Heart left ventricle (tissue), 16 donors: ENCODE data around the gene GPR141. TPM values are rescaled to one million over a fixed set of nuclear protein-coding genes. Genes with fewer than 3 reads are reported as not detected.

Source experiments
- ATAC-seq, 4 donors: fragments of 200-7000 bp; cut with Tn5 transposase; one replicate each; pipeline ENCODE4 v1.9.1; 2020 to 2022; ENCODE audit warnings: moderate library complexity in 4 of 4, mild to moderate bottlenecking in 3 of 4, moderate number of reproducible peaks in 1 of 4
- DNase-seq, 5 donors: peaks; one replicate each; pipeline ENCODE4 v3.0.0-alpha.2; 2020
- H3K27ac ChIP-seq, 12 donors: fragments of 200-600 bp; sonication (generic) in 4 of 12; one replicate each; pipeline versions ENCODE4 v1.5.0 to v1.8.0; 2016 to 2022; ENCODE audit warnings: mild to moderate bottlenecking in 2 of 12
- H3K27me3 ChIP-seq, 9 donors: fragments of 200-600 bp; sonication (generic) in 2 of 9; one replicate each; pipeline versions ENCODE4 v1.5.1 to v1.8.0; 2016 to 2022; ENCODE audit warnings: mild to moderate bottlenecking in 3 of 9
- H3K36me3 ChIP-seq, 9 donors: fragments of 200-600 bp; sonication (generic) in 2 of 9; one replicate each; pipeline versions ENCODE4 v1.5.0 to v1.8.0; 2018 to 2022; ENCODE audit warnings: mild to moderate bottlenecking in 2 of 9
- H3K4me1 ChIP-seq, 12 donors: fragments of 200-600 bp; sonication (generic) in 4 of 12; one replicate each; pipeline versions ENCODE4 v1.5.0 to v1.8.0; 2016 to 2022; ENCODE audit warnings: mild to moderate bottlenecking in 3 of 12
- H3K4me3 ChIP-seq, 12 donors: fragments of 200-600 bp; sonication (generic) in 4 of 12; one replicate each; pipeline versions ENCODE4 v1.5.0 to v1.8.0; 2017 to 2022; ENCODE audit warnings: mild to moderate bottlenecking in 9 of 12, moderate library complexity in 4 of 12
- H3K9me3 ChIP-seq, 12 donors: fragments of 200-600 bp; sonication (generic) in 4 of 12; one replicate each; pipeline versions ENCODE4 v1.5.0 to v1.8.0; 2016 to 2022; ENCODE audit warnings: mild to moderate bottlenecking in 1 of 12
- POLR2A ChIP-seq, 2 donors: fragments of 450-650 bp; IDR thresholded peaks; one replicate each; pipeline ENCODE4 v1.6.1; 2017; ENCODE audit warnings: antibody characterized with exemption in 2 of 2, mild to moderate bottlenecking in 2 of 2, moderate library complexity in 2 of 2
- WGBS, 4 donors: extraction: QIAGEN DNeasy Blood & Tissue Kit in 2 of 4; methylation state at CpG; one replicate each; pipeline versions ENCODE4 v1.1.5 to v1.1.7; 2013 to 2018; 5-methylcytosine and 5-hydroxymethylcytosine counted together
- intact Hi-C, 10 donors: fragments of 100-400 bp; cut with DNase I; formaldehyde crosslinking; loops; one replicate each; pipeline versions ENCODE4 v1.11.1 to v1.14.2; 2022
- polyA plus RNA-seq, 2 donors: library from polyadenylated mRNA; stranded (reverse); fragments of 200-250 nt; gene quantifications; one replicate each; pipeline ENCODE4 v1.2.3, GENCODE V29; 2013
- total RNA-seq, 9 donors: library from RNA; depleted of rRNA in 2 of 9; stranded (reverse); fragments of >200 nt in 2 of 9; fragmentation: NEBNext Ultra II Directional in 3 of 9; extraction: Animal tissue kit (Norgen Biotek cat#: 25700) in 3 of 9; gene quantifications; one replicate each; pipeline versions ENCODE4 v1.1.0 to v1.2.4, GENCODE V29; 2016 to 2023
- TF ChIP-seq, protein P1 (sequence below), 12 donors: fragments of 200-600 bp; sonication (generic) in 4 of 12; IDR thresholded peaks; one replicate each; pipeline versions ENCODE4 v1.5.0 to v1.8.0; 2018 to 2022; ENCODE audit warnings: antibody characterized with exemption in 12 of 12, mild to moderate bottlenecking in 5 of 12
- donor health status: ischemic (EF 13 %, LVEDD 7.1; RV severe dilation, severe dysfunction).
- donor health status: healthy with polysubstance abuse.
- donor health status: DM: no; HTN: yes; CAD: no.
- donor health status: DM: no; HTN: no; CAD: no.
- donor health status: ischemic (EF 25% LVEDD 6.9; RV normal size, moderate dysfunction).
- donor health status: ischemic (EF 25% LVEDD 5.7; RV mildly dilated, moderate dysfunction).
- donor health status: healthy.
- donor health status: DM: yes; HTN: yes; CAD: no.
- donor health status: ischemic (EF 35%, LVEDD 5.7; RV mildly dilated, moderate dysfunction).
- donor health status: nonischemic (EF 11% LVEDD 7.7; RV severe dilation, severe dysfunction).
- donor health status: DM: yes; HTN: yes; CAD: no.
- donor health status: PGD.
- donor health status: ischemic (EF 29% LVEDD 5.4; RV normal size, mild dysfunction).
- donor health status: nonischemic (EF 23%, LVEDD 6.1; RV moderate dilation, normal function).

GPR141 gene
- total and polyA plus RNA-seq, 11 donors = 0.11 to 5.2 (median 0.53) TPM; not detected in 3

DNA sequence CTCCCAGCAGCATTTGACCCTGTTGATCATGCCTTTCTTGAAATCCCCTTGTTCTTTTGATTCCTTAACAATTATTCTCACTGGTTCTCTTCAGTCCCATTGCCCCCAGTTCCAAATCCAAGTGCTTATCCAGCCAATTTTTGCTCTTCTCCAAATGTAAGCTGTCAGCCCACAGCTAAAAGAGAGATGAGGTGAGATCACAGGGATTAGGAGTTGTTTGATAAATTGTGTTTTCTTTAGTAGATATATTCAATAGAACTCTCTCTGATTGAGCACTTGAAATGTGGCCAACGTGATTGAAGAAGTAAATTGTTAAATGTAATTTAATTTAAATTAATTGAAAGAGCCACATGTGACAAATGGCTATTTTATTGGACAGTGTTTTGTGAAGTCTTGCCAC lies 88.2 kb downstream of the GPR141 start:
- 83 to 88% (median 86%) methylated on average over 1 of the region's 1 CpG for WGBS, 4 donors
- no peak for TF ChIP-seq POLR2A (IDR thresholded peaks at IDR 0.05)
- TF ChIP-seq, protein P1, sequence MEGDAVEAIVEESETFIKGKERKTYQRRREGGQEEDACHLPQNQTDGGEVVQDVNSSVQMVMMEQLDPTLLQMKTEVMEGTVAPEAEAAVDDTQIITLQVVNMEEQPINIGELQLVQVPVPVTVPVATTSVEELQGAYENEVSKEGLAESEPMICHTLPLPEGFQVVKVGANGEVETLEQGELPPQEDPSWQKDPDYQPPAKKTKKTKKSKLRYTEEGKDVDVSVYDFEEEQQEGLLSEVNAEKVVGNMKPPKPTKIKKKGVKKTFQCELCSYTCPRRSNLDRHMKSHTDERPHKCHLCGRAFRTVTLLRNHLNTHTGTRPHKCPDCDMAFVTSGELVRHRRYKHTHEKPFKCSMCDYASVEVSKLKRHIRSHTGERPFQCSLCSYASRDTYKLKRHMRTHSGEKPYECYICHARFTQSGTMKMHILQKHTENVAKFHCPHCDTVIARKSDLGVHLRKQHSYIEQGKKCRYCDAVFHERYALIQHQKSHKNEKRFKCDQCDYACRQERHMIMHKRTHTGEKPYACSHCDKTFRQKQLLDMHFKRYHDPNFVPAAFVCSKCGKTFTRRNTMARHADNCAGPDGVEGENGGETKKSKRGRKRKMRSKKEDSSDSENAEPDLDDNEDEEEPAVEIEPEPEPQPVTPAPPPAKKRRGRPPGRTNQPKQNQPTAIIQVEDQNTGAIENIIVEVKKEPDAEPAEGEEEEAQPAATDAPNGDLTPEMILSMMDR (IDR thresholded peaks at IDR 0.05) = no peak
- intact Hi-C loops = no loop called here
- H3K9me3 ChIP-seq = peaks cover 0 to 8% (median 0%) of the 10 kb centered on the region in 12 donors
- H3K36me3 ChIP-seq = no peaks in the 10 kb centered on the region
- H3K27ac ChIP-seq = no peak overlapping the region
- ATAC-seq (no peak), DNase-seq (no peak)
- H3K27me3 ChIP-seq = no peaks in the 10 kb centered on the region
- H3K4me3 ChIP-seq = no peak overlapping the region
- H3K4me1 ChIP-seq = peaks cover 0 to 3% (median 0%) of the 10 kb centered on the region in 12 donors

DNA sequence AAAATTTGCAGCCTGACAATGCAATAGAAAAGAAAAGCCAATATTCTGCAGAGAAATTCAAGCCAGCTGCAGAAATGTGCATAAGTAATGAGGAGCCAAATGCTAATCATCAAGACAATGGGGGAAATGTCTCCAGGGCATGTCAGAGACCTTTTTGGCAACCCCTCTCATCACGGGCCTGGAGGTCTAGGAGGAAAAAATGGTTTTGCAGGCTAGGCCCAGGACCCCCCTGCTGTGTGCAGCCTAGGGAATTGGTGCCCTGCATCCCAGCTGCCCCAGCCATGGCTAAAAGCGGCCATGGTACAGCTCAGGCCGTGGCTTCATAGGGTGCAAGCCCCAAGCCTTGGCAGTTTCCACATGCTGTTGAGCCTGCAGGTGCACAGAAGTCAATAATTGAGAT lies 92.4 kb downstream of the GPR141 start:
- Histone ChIP-seq H3K9me3 (peaks cover 0 to 26% (median 10%) of the 10 kb centered on the region in 12 donors), H3K4me3 (no peak overlapping the region), H3K4me1 (no peaks in the 10 kb centered on the region), H3K27me3 (no peaks in the 10 kb centered on the region), H3K36me3 (no peaks in the 10 kb centered on the region), H3K27ac (no peak overlapping the region)
- DNase-seq = no peak
- intact Hi-C loops = no loop called here
- no peak for ATAC-seq
- TF ChIP-seq POLR2A (IDR thresholded peaks at IDR 0.05) = no peak
- TF ChIP-seq, protein P1 (IDR thresholded peaks at IDR 0.05) = no peak
- 63 to 68% (median 66%) methylated on average over 2 to 3 of the region's 3 CpGs for WGBS, 4 donors

DNA sequence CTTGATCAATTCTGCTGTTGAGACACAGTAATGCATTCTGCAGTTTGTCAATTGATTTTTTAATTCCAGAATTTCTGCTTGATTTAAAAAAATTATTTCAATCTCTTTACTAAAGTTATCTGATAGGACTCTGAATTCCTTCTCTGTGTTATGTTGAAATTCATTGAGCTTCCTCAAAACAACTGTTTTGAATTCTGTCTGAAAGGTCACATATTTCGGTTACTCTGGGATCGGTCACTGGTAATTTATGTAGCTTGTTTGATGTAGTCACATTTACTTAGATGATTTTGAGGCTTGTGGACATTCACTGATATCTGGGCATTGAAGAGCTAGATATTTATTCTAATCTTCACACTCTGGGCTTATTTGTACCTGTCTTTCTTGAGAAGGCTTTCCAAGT lies 97.6 kb downstream of the GPR141 start:
- no peak for TF ChIP-seq POLR2A (IDR thresholded peaks at IDR 0.05)
- TF ChIP-seq, protein P1 (IDR thresholded peaks at IDR 0.05) = no peak
- no peaks in the 10 kb centered on the region for H3K4me1 ChIP-seq
- no peak overlapping the region for H3K4me3 ChIP-seq
- ATAC-seq = no peak
- no peaks in the 10 kb centered on the region for H3K36me3 ChIP-seq
- WGBS, 4 donors = 85 to 95% (median 92%) methylated on average over 2 of the region's 2 CpGs
- no peaks in the 10 kb centered on the region for H3K27me3 ChIP-seq
- intact Hi-C loops = no loop called here
- H3K9me3 ChIP-seq = peaks cover 0 to 18% (median 10%) of the 10 kb centered on the region in 12 donors
- no peak overlapping the region for H3K27ac ChIP-seq
- no peak for DNase-seq

DNA sequence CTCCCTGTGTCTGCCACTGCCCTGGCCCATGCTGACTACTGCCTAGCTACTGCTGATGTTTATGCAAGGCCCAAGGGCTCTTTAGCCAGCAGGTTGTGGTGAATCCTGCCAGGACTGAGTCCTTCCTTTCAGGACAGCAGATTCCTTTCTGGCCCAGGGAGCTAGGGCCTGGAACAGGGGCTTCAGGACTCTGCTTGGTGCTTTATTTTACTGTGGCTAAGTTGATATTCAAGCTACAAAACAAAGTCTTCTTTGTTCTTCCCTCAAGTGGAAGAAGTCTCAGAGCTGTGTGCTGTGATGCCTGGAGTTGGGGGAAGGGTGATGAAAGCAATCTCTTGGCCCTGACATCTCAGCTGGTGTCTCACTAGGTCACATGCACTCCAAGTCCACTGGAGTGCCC lies 98.6 kb downstream of the GPR141 start:
- DNase-seq (no peak), ATAC-seq (no peak)
- Histone ChIP-seq H3K27ac (no peak overlapping the region), H3K27me3 (no peaks in the 10 kb centered on the region), H3K36me3 (no peaks in the 10 kb centered on the region), H3K4me3 (no peak overlapping the region), H3K4me1 (no peaks in the 10 kb centered on the region), H3K9me3 (peaks cover 0 to 16% (median 9%) of the 10 kb centered on the region in 12 donors)
- intact Hi-C loops = no loop called here
- TF ChIP-seq, protein P1 (IDR thresholded peaks at IDR 0.05) = no peak
- no peak for TF ChIP-seq POLR2A (IDR thresholded peaks at IDR 0.05)
